GM18498 (cell line): Measurements from ENCODE around the gene AHCYL2.

Experiments used
- ATAC-seq: cut with Tn5 transposase; IDR thresholded peaks from one replicate; pipeline ENCODE4 v1.9.1; 2021; ENCODE audit warnings: mild to moderate bottlenecking, moderate library complexity; ENCODE audit not compliant: unreplicated experiment

Gene AHCYL2

DNA sequence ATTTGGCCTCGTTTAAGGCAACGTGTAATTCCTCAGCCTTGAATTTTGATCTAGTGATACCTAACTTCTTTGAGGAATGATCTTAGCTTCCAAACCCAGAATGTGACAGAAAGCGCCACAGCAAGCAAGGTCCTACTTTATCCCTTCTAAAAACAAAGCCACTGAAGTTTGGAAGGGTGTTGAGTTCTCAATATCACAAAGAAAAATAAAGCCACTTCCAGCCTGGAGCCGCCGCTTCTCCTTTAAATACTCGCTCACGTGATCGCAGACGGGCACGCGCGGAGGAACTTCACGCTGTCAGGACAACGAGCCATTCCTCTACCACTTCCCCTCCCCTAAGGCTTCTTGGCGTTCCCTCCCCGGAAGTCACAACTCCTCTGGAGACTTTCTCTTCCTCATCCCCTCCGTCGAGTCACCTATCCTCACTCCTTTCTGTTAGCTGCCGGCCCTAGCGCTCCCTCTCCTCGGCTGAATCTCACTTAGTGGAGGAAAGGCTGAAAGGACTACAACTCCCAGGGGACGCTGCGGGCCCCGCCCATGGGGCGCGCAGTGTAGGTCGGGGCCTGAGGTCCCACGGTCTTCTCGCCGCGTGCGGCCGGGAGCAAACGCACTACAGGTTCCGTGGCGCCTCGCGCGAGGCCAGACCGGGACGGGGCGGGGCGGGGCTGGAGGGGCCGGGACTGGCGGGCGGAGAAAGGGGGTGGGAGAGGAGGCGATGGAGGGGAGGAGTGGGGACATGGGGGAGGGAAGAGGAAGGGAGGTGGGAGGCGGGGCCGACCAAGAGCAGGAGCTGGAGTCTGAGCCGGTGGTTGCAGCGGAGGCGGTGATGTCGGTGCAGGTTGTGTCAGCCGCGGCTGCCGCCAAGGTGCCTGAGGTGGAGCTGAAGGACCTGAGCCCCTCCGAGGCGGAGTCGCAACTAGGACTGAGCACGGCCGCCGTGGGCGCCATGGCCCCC is at the start of gene AHCYL2:
Gene AHCYL2 (plus strand): TSS at position 780 of the 955 bp plus-strand sequence.
- peak; percentile 92 for ATAC-seq

- ATAC-seq, result no peak
These were observed 47.7 kb upstream of the AHCYL2 start for GRCh38 chr7:129176916-129177710.

GRCh38 chr7:129184981-129185670 is 39.7 kb upstream of the AHCYL2 start:
- no peak for ATAC-seq

DNA sequence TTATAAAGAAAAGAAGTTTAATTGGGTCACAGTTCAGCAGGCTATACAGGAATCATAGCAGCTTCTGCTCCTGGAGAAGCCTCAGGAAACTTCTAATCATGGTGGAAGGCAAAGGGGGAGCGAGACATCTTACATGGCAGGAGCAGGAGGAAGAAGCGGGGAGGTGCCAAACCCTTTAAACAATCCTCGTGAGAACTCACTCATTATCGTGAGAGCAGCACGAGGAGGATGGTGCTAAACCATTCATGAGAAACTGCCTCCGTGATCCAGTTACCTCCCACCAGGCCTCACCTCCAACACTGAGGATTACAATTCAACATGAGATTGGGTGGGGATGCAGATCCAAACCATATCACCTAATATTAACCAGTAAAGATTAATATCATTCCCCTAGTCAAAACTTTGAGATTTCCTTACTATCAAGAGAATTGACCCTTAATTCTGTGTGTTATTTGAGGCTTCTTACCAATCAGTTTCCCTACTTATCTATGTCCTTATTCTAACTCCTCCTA is 38.0 kb upstream of the AHCYL2 start:
- no peak for ATAC-seq

GRCh38 chr7:129187681-129188371 is 37.0 kb upstream of the AHCYL2 start:
- no peak for ATAC-seq

DNA sequence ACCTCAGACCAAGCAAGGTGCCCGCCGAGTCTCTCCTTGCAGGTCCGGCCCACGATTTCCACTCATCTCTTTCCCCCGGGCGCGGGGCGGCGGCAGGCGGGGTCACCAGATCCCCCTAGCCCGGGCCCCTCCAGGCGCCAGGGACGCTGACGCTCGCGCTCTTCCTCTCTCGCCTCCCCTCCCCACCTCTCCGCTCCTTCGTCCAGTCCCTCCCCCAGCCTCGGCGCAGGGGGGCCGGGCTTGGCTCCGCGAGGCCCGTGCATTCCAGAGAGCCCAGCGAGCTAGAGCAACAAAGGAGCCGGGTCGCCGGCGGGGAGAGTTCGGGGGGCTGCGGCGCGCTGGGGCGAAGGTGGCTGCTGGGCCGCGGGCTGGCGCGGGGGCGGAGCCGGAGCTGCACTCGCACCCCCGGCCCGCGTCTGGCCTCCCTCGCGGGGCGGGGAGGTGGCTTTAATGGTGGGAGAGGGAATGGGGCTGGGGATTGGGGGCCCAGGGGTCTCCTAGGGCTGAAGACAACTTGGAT is 36.4 kb upstream of the AHCYL2 start, which contains the start of gene SMO:
Gene SMO (plus strand): TSS at position 262 of the 520 bp plus-strand sequence. CDS start 519 bp downstream, outside the sequence.
- ATAC-seq, result peak; percentile 39

- ATAC-seq, result peak; percentile 42
These were observed 35.8 kb upstream of the AHCYL2 start for GRCh38 chr7:129188892-129189660.

GRCh38 chr7:129189661-129190310 is 35.0 kb upstream of the AHCYL2 start:
- ATAC-seq, result no peak

GRCh38 chr7:129191272-129191671 is 33.6 kb upstream of the AHCYL2 start:
- no peak for ATAC-seq

GRCh38 chr7:129193892-129194291 is 30.9 kb upstream of the AHCYL2 start:
- ATAC-seq, result no peak

GRCh38 chr7:129197771-129198170 is 27.1 kb upstream of the AHCYL2 start:
- no peak for ATAC-seq

GRCh38 chr7:129199406-129199805 is 25.4 kb upstream of the AHCYL2 start:
- ATAC-seq, result no peak

DNA sequence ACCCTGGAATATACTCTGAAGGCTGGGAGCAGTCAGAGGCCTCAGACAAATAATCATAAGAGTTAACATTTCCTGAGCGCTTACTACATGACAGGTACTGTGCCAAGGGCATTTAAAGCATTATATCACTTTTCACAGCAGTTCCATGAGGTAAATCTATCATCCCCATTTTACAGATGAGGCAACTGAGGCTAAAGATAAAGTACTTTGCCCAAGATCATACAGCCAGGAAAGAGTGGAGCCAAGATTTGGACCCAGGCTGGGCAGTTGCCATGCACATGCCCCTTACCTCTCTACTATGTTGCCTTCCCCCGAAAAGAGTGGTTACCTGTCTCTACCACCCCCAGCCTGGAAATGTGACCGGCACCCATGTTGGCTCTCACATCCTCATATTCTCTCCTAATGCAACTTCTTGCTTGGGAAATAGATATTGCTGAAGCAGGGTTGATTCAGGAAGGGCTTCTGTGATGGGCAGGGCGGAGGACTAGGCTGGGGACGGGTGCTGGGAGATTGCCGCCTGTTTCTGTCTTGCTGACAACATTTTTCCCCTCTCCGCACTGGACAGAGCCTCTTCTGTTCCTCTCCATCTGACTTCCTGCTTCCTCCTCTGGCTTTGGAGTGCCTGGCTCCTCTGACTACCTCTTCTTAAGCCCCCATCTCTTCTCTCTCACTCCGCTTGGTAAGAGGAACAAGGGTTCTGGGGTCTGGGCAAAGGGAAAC is 22.6 kb upstream of the AHCYL2 start:
- no peak for ATAC-seq

DNA sequence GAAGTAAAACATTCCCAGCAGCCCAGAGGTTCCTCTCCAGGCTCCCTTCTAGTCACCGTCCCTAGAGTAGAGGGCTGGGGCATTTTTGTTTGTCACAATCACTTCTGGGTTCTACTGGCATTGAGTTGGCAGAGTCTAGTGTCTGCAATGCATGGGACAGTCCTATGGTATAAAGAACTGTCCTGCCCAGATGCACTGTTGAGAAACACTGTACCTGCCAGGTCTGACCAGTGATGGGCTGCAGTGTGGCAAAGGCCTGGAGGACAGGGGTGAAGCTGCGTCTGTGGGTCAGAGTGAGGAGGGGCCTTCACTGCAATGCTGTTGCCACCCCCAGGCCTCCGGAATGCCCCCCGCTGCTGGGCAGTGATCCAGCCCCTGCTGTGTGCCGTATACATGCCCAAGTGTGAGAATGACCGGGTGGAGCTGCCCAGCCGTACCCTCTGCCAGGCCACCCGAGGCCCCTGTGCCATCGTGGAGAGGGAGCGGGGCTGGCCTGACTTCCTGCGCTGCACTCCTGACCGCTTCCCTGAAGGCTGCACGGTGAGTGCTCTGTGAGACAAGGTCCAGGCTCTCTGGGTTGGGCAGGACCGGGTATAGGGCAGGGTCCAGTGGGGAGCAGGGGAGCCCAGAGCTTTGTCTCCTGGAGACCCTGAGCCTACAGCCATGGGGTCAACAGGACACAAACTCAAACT is 21.6 kb upstream of the AHCYL2 start:
- ATAC-seq, result no peak

GRCh38 chr7:129205126-129205818 is 19.6 kb upstream of the AHCYL2 start:
- no peak for ATAC-seq

DNA sequence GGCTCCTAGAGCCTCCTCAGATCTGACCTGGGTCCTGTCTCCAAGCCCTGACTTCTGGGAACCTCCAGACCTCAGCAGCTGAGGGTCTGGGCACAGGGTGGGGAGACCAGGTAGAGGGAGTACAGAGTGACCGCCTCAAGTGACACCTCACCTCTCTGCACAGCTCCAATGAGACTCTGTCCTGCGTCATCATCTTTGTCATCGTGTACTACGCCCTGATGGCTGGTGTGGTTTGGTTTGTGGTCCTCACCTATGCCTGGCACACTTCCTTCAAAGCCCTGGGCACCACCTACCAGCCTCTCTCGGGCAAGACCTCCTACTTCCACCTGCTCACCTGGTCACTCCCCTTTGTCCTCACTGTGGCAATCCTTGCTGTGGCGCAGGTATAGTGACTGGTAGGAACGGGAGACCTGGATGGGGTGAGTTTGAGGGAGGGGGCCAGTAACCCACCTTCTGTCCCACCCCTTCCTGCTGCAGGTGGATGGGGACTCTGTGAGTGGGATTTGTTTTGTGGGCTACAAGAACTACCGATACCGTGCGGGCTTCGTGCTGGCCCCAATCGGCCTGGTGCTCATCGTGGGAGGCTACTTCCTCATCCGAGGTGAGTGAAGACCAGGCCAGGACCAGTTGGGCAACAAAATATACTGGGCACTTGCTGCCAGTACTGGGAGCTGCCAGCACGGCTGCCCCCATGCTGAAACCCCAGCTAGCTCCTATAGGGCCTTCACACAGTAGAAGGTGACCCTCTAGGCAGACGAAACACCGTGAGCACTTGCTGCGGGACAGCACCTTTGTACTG is 18.6 kb upstream of the AHCYL2 start:
- no peak for ATAC-seq
